Astrocyte (in vitro differentiated cells and primary cell): ENCODE measurements around the gene DNAJC7. TPM values are rescaled to one million over a fixed set of nuclear protein-coding genes. Genes with fewer than 3 reads are reported as not detected.

ENCODE experiments used
- DNase-seq: peaks from one replicate; pipeline ENCODE4 v3.0.0-alpha.2; 2010; ENCODE audit warnings: low read depth
- FAIRE-seq: peaks from 2 replicates; lab custom pipeline; 2011; peaks lifted over from hg19 to GRCh38; lab: Jason Lieb, UNC
- H2AFZ ChIP-seq: 2 replicates; pipeline ENCODE4 v1.6.0; 2012; ENCODE audit warnings: low read depth, low read length, inconsistent platforms
- H3K27ac ChIP-seq: 2 replicates; pipeline ENCODE4 v1.5.1; 2011; ENCODE audit warnings: low read depth, low read length, inconsistent platforms
- H3K27me3 ChIP-seq: 2 replicates; pipeline ENCODE4 v1.6.0; 2011; ENCODE audit warnings: low read length, inconsistent platforms; ENCODE audit not compliant: insufficient read depth
- H3K36me3 ChIP-seq: 2 replicates; pipeline ENCODE4 v1.5.1; 2011; ENCODE audit warnings: low read length, inconsistent platforms; ENCODE audit not compliant: insufficient read depth
- H3K4me1 ChIP-seq: 2 replicates; pipeline ENCODE4 v1.5.1; 2011; ENCODE audit warnings: low read length, inconsistent platforms; ENCODE audit not compliant: insufficient read depth
- H3K4me2 ChIP-seq: 2 replicates; pipeline ENCODE4 v1.6.0; 2012; ENCODE audit warnings: low read length, inconsistent platforms
- H3K4me3 ChIP-seq: 2 replicates; pipeline ENCODE4 v1.5.1; 2011; ENCODE audit warnings: low read depth, mild to moderate bottlenecking, low read length, inconsistent platforms; ENCODE audit not compliant: insufficient read depth
- H3K79me2 ChIP-seq: 2 replicates; pipeline ENCODE4 v1.6.0; 2012; ENCODE audit warnings: mild to moderate bottlenecking, low read length, inconsistent platforms; ENCODE audit not compliant: insufficient read depth
- H3K9ac ChIP-seq: 2 replicates; pipeline ENCODE4 v1.6.0; 2012; ENCODE audit warnings: mild to moderate bottlenecking, low read length, inconsistent platforms
- H3K9me3 ChIP-seq: 2 replicates; pipeline ENCODE4 v1.5.1; 2012; ENCODE audit warnings: low read depth, mild to moderate bottlenecking, low read length, inconsistent platforms; ENCODE audit not compliant: insufficient read depth
- H4K20me1 ChIP-seq: 2 replicates; pipeline ENCODE4 v1.6.0; 2012; ENCODE audit warnings: low read length, inconsistent platforms; ENCODE audit not compliant: insufficient read depth
- H3K27ac Mint-ChIP-seq: one replicate; pipeline ENCODE4 v1.8.0; 2021; ENCODE audit warnings: mild to moderate bottlenecking, mixed read lengths; ENCODE audit not compliant: unreplicated experiment
- H3K27me3 Mint-ChIP-seq: one replicate; pipeline ENCODE4 v1.8.0; 2021; ENCODE audit warnings: low read depth, mixed read lengths; ENCODE audit not compliant: unreplicated experiment
- H3K36me3 Mint-ChIP-seq: one replicate; pipeline ENCODE4 v1.8.0; 2021; ENCODE audit warnings: low read depth, mixed read lengths; ENCODE audit not compliant: unreplicated experiment
- H3K4me1 Mint-ChIP-seq: one replicate; pipeline ENCODE4 v1.8.0; 2021; ENCODE audit warnings: low read depth, mixed read lengths; ENCODE audit not compliant: unreplicated experiment
- H3K4me3 Mint-ChIP-seq: one replicate; pipeline ENCODE4 v1.8.0; 2021; ENCODE audit warnings: mild to moderate bottlenecking, moderate library complexity, mixed read lengths; ENCODE audit not compliant: unreplicated experiment
- H3K9me3 Mint-ChIP-seq: one replicate; pipeline ENCODE4 v1.8.0; 2021; ENCODE audit warnings: mild to moderate bottlenecking, mixed read lengths; ENCODE audit not compliant: unreplicated experiment
- CTCF ChIP-seq: IDR thresholded peaks from 2 replicates; pipeline ENCODE4 v1.5.1; 2011; ENCODE audit warnings: low read depth, mild to moderate bottlenecking, inconsistent platforms, low read length, moderate library complexity; ENCODE audit not compliant: insufficient read depth
- EZH2 ChIP-seq: IDR thresholded peaks from 2 replicates; pipeline ENCODE4 v1.6.1; 2012; ENCODE audit warnings: mild to moderate bottlenecking, low read length, inconsistent platforms; ENCODE audit not compliant: insufficient read depth
- total RNA-seq: library from RNA; stranded (reverse); gene quantifications from 2 replicates; pipeline ENCODE4 v1.2.1, GENCODE V29; 2021

DNAJC7 gene
- total RNA-seq, 1 donor from 2014 or later: 96.0 TPM

GRCh38 chr17:41977991-41978390, 39.2 kb downstream of the DNAJC7 start:
- H3K4me2 ChIP-seq: no peak overlapping the region
- Mint-ChIP-seq H3K4me3 (no peak overlapping the region), H3K27me3 (no peaks in the 10 kb centered on the region), H3K4me1 (peaks cover 7% of the 10 kb centered on the region), H3K36me3 (peaks cover 30% of the 10 kb centered on the region), H3K27ac (no peak overlapping the region), H3K9me3 (no peaks in the 10 kb centered on the region)
- FAIRE-seq: no peak
- no peaks in the 10 kb centered on the region for H3K9me3 ChIP-seq
- no peak overlapping the region for H3K9ac ChIP-seq
- peaks cover 10% of the 10 kb centered on the region for H3K79me2 ChIP-seq
- no peak for DNase-seq
- H3K4me3 ChIP-seq: no peak overlapping the region
- no peaks in the 10 kb centered on the region for H3K27me3 ChIP-seq
- H3K4me1 ChIP-seq: peaks cover 6% of the 10 kb centered on the region
- H2AFZ ChIP-seq: no peak overlapping the region
- H3K27ac ChIP-seq: no peak overlapping the region
- H4K20me1 ChIP-seq: peaks cover 45% of the 10 kb centered on the region
- TF ChIP-seq EZH2 (no peak), CTCF (no peak)
- H3K36me3 ChIP-seq: peaks cover 47% of the 10 kb centered on the region

- no peak overlapping the region for H3K27ac ChIP-seq
- no peaks in the 10 kb centered on the region for H3K4me1 ChIP-seq
- H3K4me2 ChIP-seq: no peak overlapping the region
- peaks cover 57% of the 10 kb centered on the region for H4K20me1 ChIP-seq
- no peaks in the 10 kb centered on the region for H3K27me3 Mint-ChIP-seq
- TF ChIP-seq EZH2: no peak
- TF ChIP-seq CTCF: no peak
- H3K4me3 Mint-ChIP-seq: no peak overlapping the region
- DNase-seq: no peak
- H3K36me3 ChIP-seq: peaks cover 42% of the 10 kb centered on the region
- no peaks in the 10 kb centered on the region for H3K9me3 Mint-ChIP-seq
- H3K27me3 ChIP-seq: no peaks in the 10 kb centered on the region
- FAIRE-seq: no peak
- no peak overlapping the region for H2AFZ ChIP-seq
- H3K9me3 ChIP-seq: no peaks in the 10 kb centered on the region
- H3K36me3 Mint-ChIP-seq: peaks cover 24% of the 10 kb centered on the region
- H3K9ac ChIP-seq: no peak overlapping the region
- H3K79me2 ChIP-seq: peaks cover 20% of the 10 kb centered on the region
- H3K4me1 Mint-ChIP-seq: peaks cover 5% of the 10 kb centered on the region
- H3K4me3 ChIP-seq: no peak overlapping the region
- no peak overlapping the region for H3K27ac Mint-ChIP-seq
Measured at GRCh38 chr17:41976142-41976768, 41.0 kb downstream of the DNAJC7 start.
